HepG2 (cell line): Measurements from ENCODE around the gene PDZD2. TPM values are rescaled to one million over a fixed set of nuclear protein-coding genes. Genes with fewer than 3 reads are reported as not detected.

ENCODE experiments used
- ATAC-seq: fragments of 200-7000 bp; cut with Tn5 transposase; 3 replicates; pipeline ENCODE4 v1.9.1; 2020; ENCODE audit warnings: mild to moderate bottlenecking, moderate library complexity
- BruUV-seq: library from RNA; stranded (reverse); fragments of 400-500 nt; replicated peaks from 2 replicates; lab custom pipeline; 2021; lab: Mats Ljungman, UMichigan
- CTCF ChIA-PET: fragments of 300-600 bp; formaldehyde crosslinking; extraction: SDS; loops from one replicate; lab custom pipeline; 2021; ENCODE audit warnings: low total read pairs, inconsistent platforms, low intra/inter-chr PET ratio; lab: Yijun Ruan, JAX
- POLR2A ChIA-PET: fragments of 350-600 bp; sonication (Branson Sonifier 250); formaldehyde crosslinking; loops from one replicate; lab custom pipeline; 2020; ENCODE audit warnings: antibody characterized with exemption, inconsistent platforms; lab: Yijun Ruan, JAX
- DNase-seq: peaks from one replicate; pipeline ENCODE4 v3.0.0-alpha.2; 2015; ENCODE audit warnings: low spot score
- FAIRE-seq: peaks from 3 replicates; lab custom pipeline; 2011; peaks lifted over from hg19 to GRCh38; lab: Jason Lieb, UNC
- H2AFZ ChIP-seq: one replicate; pipeline ENCODE4 v1.6.1; 2011; ENCODE audit warnings: low read length, inconsistent platforms
- H3K27ac ChIP-seq: fragments of 300-600 bp; 3 replicates; pipeline ENCODE4 v1.8.0; 2011; ENCODE audit warnings: mixed run types, mild to moderate bottlenecking, mixed read lengths, low read length, inconsistent platforms; ENCODE audit not compliant: insufficient read depth; ENCODE audit errors: extremely low read length
- H3K27me3 ChIP-seq, 2 experiments: fragments of 200-600 bp in 1 of 2; 2 replicates in 1 of 2; 3 replicates in 1 of 2; pipeline versions ENCODE4 v1.6.0 to v1.8.0; 2011; ENCODE audit warnings: low read length in 2 of 2, mild to moderate bottlenecking in 2 of 2, moderate library complexity in 2 of 2, inconsistent platforms in 1 of 2; ENCODE audit not compliant: insufficient read depth in 2 of 2, control insufficient read depth in 1 of 2
- H3K36me3 ChIP-seq, 2 experiments: fragments of 200-600 bp in 1 of 2; replicated peaks in 1 of 2; 2 replicates in 1 of 2; 3 replicates in 1 of 2; pipeline versions ENCODE4 v1.5.1 to v1.8.0; 2011; ENCODE audit warnings: low read length in 2 of 2, inconsistent platforms in 1 of 2; ENCODE audit not compliant: insufficient read depth in 2 of 2, control insufficient read depth in 1 of 2
- H3K4me1 ChIP-seq: 2 replicates; pipeline ENCODE4 v1.5.1; 2012; ENCODE audit warnings: low read length, inconsistent platforms; ENCODE audit not compliant: insufficient read depth
- H3K4me2 ChIP-seq: 2 replicates; pipeline ENCODE4 v1.6.0; 2011; ENCODE audit warnings: low read depth, low read length, inconsistent platforms
- H3K4me3 ChIP-seq, 3 experiments: fragments of 200-600 bp in 1 of 3; sonication (generic), shearing (Covaris generic) in 1 of 3; replicated peaks in 1 of 3; 2 replicates each; pipeline ENCODE4 v1.5.1; 2011 to 2016; ENCODE audit warnings: low read length in 3 of 3, inconsistent platforms in 2 of 3, low read depth in 2 of 3, mild to moderate bottlenecking in 2 of 3, control low read depth in 1 of 3, mixed read lengths in 1 of 3; ENCODE audit not compliant: insufficient read depth in 1 of 3
- H3K79me2 ChIP-seq: one replicate; pipeline ENCODE4 v1.6.1; 2011; ENCODE audit warnings: low read length, inconsistent platforms; ENCODE audit not compliant: insufficient read depth
- H3K9ac ChIP-seq: 2 replicates; pipeline ENCODE4 v1.6.0; 2011; ENCODE audit warnings: mild to moderate bottlenecking, low read depth, low read length, inconsistent platforms; ENCODE audit not compliant: insufficient read depth
- H3K9me3 ChIP-seq: 2 replicates; pipeline ENCODE4 v1.5.1; 2012; ENCODE audit warnings: mild to moderate bottlenecking, low read length
- H4K20me1 ChIP-seq: 2 replicates; pipeline ENCODE4 v1.6.0; 2011; ENCODE audit warnings: inconsistent platforms, mild to moderate bottlenecking, low read length, moderate library complexity; ENCODE audit not compliant: insufficient read depth
- BCLAF1 ChIP-seq: fragments of 450-650 bp; IDR thresholded peaks from 2 replicates; pipeline ENCODE4 v1.6.1; 2017; ENCODE audit warnings: mild to moderate bottlenecking
- HIVEP1 ChIP-seq: sonication (generic); formaldehyde crosslinking; IDR thresholded peaks from 2 replicates; pipeline ENCODE4 v1.4.0; 2020; ENCODE audit warnings: mild to moderate bottlenecking, missing genetic modification reagents
- TAF15 ChIP-seq: fragments of 200-400 bp; formaldehyde crosslinking; IDR thresholded peaks from one replicate; pipeline ENCODE4 v1.6.1; 2018; ENCODE audit warnings: mild to moderate bottlenecking, low read depth, low read length; ENCODE audit not compliant: poor library complexity, severe bottlenecking
- XBP1 ChIP-seq: sonication (generic); formaldehyde crosslinking; IDR thresholded peaks from 2 replicates; pipeline ENCODE4 v1.5.0; 2020; ENCODE audit warnings: missing genetic modification reagents
- ZBTB43 ChIP-seq: sonication (generic); formaldehyde crosslinking; conservative IDR thresholded peaks from 2 replicates; pipeline ENCODE4 v1.4.0; 2020; ENCODE audit warnings: missing genetic modification reagents
- ZFP36 ChIP-seq: fragments of 150-350 bp; IDR thresholded peaks from 2 replicates; pipeline ENCODE4 v1.6.1; 2018; ENCODE audit warnings: borderline replicate concordance, low read length, low read depth; ENCODE audit not compliant: partially characterized antibody
- ZNF20 ChIP-seq: sonication (generic); formaldehyde crosslinking; IDR thresholded peaks from 2 replicates; pipeline ENCODE4 v1.4.0; 2020; ENCODE audit warnings: mild to moderate bottlenecking, moderate library complexity, missing genetic modification reagents
- ZNF225 ChIP-seq: sonication (generic); formaldehyde crosslinking; IDR thresholded peaks from 2 replicates; pipeline ENCODE4 v1.4.0; 2020; ENCODE audit warnings: mild to moderate bottlenecking, missing genetic modification reagents
- ZNF329 ChIP-seq: sonication (generic); formaldehyde crosslinking; IDR thresholded peaks from 2 replicates; pipeline ENCODE4 v1.9.0; 2021; ENCODE audit warnings: low read depth, mild to moderate bottlenecking, missing genetic modification reagents
- WGBS: methylation state at CpG from one replicate; pipeline ENCODE4 v1.1.6; 2017; ENCODE audit warnings: low lambda C conversion rate; 5-methylcytosine and 5-hydroxymethylcytosine counted together
- in situ Hi-C: cut with HindIII; loops from 2 replicates; pipeline ENCODE4 v1.10.0; 2017; ENCODE audit warnings: low pct_unique_long_range_greater_than_20kb; ENCODE audit not compliant: extremely low pct_ligation_motif_present
- intact Hi-C: fragments of 100-400 bp; cut with micrococcal nuclease; formaldehyde crosslinking; loops from one replicate; pipeline ENCODE4 v1.10.0; 2022; ENCODE audit not compliant: unreplicated experiment
- polyA plus RNA-seq, 8 experiments: library from polyadenylated mRNA; depleted of rRNA in 3 of 8; stranded (reverse) in 7 of 8; unstranded in 1 of 8; fragments of >200 nt; fragmentation: Illumina TruSeq in 4 of 8; extraction: Trizol in 4 of 8; gene quantifications; 2 replicates each; pipeline versions ENCODE4 v1.2.1 to v1.2.3, GENCODE V29; 2011 to 2016; ENCODE audit warnings: low read depth in 4 of 8, missing spikeins in 1 of 8, mixed read lengths in 1 of 8; ENCODE audit not compliant: insufficient read depth in 1 of 8
- total RNA-seq, 5 experiments: library from RNA; depleted of rRNA; stranded (reverse); fragments of >200 nt; fragmentation: Illumina TruSeq; extraction: Trizol; gene quantifications; 2 replicates each; pipeline ENCODE4 v1.2.3, GENCODE V29; 2016; ENCODE audit warnings: low read depth in 1 of 5

The PDZD2 gene
- total and polyA plus RNA-seq, 2 of the 13 experiments (the other 11 are each of a cell fraction or from before 2014, with no cell fraction given) = 0.04 TPM; not detected in 1

- ATAC-seq = no peak
- no peaks in the 10 kb centered on the region for H3K36me3 ChIP-seq
- peaks cover 4 to 7% of the 10 kb centered on the region in 2 experiments; a peak in 4 of 5 replicates for H3K27me3 ChIP-seq
- TF ChIP-seq ZNF225 (CRISPR knock-in tag) (no peak), ZFP36 (no peak), TAF15 (no peak), XBP1 (CRISPR knock-in tag) (no peak), HIVEP1 (CRISPR knock-in tag) (no peak), ZBTB43 (CRISPR knock-in tag) (no peak), ZNF20 (CRISPR knock-in tag) (no peak), BCLAF1 (no peak), ZNF329 (no peak)
- no peak overlapping the region for H3K27ac ChIP-seq
- FAIRE-seq = no peak
- no peak overlapping the region for H2AFZ ChIP-seq
- H3K4me1 ChIP-seq = no peaks in the 10 kb centered on the region
- H3K79me2 ChIP-seq = no peaks in the 10 kb centered on the region
- no peak overlapping the region for H3K4me2 ChIP-seq
- H3K9me3 ChIP-seq = no peaks in the 10 kb centered on the region
- H3K4me3 ChIP-seq = no peak overlapping the region
- POLR2A ChIA-PET = no interaction called here
- in situ Hi-C loops = no loop called here
- no peak overlapping the region for H3K9ac ChIP-seq
- WGBS = 39% methylated on average over 11 of the region's 11 CpGs
- BruUV-seq = no TSS peak
- CTCF ChIA-PET = no interaction called here
- no peaks in the 10 kb centered on the region for H4K20me1 ChIP-seq
- DNase-seq = no peak
- intact Hi-C loops = no loop called here
These were observed 43.1 kb downstream of the PDZD2 start for GRCh38 chr5:31682025-31682424.
